Retinal pigment epithelial cell (primary cell): Measurements from ENCODE around the gene CIAO2B.
"Not testable (repeated sequence)": the region's sequence is repeated elsewhere in the genome, so short reads cannot be mapped to it uniquely, and the experiment has no call there.

Experiments
- DNase-seq: peaks from one replicate; pipeline ENCODE4 v3.0.0-alpha.2; 2010; ENCODE audit warnings: low read depth
- H3K4me3 ChIP-seq: 2 replicates; pipeline ENCODE4 v1.5.1; 2011; ENCODE audit warnings: mild to moderate bottlenecking, low read length, control low read depth, moderate library complexity
- TF ChIP-seq, protein P1 (sequence below): conservative IDR thresholded peaks from 2 replicates; pipeline ENCODE4 v1.5.1; 2011; ENCODE audit warnings: low read depth, low read length, control low read depth, inconsistent platforms

The CIAO2B gene

DNA sequence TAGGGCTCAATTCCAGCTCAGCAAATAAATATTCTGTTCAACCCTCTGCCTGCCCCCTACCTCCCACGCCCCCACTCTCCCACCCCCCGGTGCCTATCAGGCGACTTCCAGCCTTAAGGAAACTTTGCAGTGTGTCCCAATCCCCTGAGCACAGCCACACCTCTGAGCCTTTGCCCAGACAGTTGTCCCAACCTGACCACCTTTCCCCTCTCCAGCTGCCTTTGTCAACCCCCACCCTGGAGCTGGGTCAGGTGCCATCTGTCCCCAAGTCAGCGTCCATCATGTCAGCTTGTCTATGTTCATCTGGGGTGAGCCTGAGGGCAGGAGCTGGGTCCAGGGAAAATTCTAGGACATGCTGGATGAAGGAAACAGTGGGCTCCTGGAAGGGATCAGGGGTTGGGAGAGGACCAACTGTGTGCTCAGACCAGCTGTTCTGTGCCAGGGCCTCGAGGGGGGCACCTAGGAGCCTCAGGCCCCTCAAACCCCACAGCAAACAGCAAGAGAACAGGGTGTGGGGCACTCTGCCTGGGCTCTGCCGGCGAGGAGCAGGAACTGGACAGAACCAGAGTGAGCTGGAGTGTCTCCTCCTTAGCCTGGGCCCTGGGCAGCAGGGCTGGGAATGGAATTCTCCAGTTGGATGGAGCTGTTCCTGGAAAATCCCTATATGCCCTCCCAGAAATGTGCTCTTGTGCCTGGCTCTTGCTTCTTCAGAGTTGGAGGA, 33.3 kb downstream of the CIAO2B start:
- TF ChIP-seq, protein P1, sequence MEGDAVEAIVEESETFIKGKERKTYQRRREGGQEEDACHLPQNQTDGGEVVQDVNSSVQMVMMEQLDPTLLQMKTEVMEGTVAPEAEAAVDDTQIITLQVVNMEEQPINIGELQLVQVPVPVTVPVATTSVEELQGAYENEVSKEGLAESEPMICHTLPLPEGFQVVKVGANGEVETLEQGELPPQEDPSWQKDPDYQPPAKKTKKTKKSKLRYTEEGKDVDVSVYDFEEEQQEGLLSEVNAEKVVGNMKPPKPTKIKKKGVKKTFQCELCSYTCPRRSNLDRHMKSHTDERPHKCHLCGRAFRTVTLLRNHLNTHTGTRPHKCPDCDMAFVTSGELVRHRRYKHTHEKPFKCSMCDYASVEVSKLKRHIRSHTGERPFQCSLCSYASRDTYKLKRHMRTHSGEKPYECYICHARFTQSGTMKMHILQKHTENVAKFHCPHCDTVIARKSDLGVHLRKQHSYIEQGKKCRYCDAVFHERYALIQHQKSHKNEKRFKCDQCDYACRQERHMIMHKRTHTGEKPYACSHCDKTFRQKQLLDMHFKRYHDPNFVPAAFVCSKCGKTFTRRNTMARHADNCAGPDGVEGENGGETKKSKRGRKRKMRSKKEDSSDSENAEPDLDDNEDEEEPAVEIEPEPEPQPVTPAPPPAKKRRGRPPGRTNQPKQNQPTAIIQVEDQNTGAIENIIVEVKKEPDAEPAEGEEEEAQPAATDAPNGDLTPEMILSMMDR, result no peak
- DNase-seq, result no peak
- no peak overlapping the region for H3K4me3 ChIP-seq

- TF ChIP-seq, protein P1, result no peak
- no peak for DNase-seq
- H3K4me3 ChIP-seq, result no peak overlapping the region
Observed at GRCh38 chr16:66899945-66900710, 34.1 kb downstream of the CIAO2B start.

DNA sequence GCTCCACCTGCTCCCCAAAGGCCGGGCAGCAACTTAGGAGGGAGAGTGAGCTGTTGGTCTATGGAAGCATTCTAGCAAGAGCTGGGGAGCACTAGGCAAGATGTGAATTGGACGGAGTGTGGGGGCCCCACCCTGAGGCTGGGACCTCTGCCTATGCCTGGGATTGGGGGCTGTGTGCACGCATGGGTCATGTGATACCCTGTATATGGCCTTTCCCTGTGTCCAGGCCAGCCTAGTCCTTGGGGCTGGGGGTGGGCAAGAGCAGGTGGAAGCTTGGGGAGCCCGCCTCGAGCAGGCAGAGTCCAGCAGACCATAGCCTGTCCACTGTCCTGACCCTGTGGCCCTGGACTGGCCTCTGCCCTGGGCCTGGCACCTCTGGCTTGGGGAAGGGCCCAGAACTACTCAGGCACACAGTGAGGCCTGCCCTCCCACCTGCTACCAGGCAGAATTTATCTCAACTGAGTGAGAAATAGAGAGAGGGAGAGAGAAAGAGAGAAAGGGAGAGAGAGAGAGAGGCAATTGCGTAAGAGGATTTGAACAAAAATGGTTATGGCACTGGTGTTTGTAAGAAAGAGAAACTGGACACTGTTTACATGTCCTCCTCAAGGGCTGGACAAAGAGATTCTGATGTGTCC, 34.8 kb downstream of the CIAO2B start:
- no peak for DNase-seq
- TF ChIP-seq, protein P1, result no peak

GRCh38 chr16:66898933-66899309, 35.3 kb downstream of the CIAO2B start:
- TF ChIP-seq, protein P1, result no peak
- H3K4me3 ChIP-seq, result no peak overlapping the region
- DNase-seq, result no peak

More for the DNA sequence above, 34.8 kb downstream of the CIAO2B start:
- no peak overlapping the region for H3K4me3 ChIP-seq

DNA sequence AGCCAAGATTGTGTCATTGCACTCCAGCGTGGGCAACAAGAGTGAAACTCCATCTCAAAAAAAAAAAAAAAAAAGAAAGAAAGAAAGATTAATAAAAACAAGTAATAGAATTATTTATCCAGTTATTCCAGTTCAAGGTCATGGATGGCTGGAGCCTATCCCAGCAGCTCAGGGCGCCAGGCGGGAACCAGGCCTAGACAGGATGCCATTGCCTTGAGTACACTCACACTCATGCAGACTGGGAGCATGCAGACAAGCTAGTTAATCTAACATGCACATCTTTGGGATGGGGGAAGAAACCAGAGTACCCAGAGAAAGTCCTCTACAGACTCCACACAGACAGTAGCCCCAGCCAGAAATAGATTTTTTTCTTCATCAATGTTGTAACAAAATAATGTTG, 36.0 kb downstream of the CIAO2B start:
- no peak for DNase-seq
- TF ChIP-seq, protein P1, result no peak
- H3K4me3 ChIP-seq, result no peak overlapping the region

DNA sequence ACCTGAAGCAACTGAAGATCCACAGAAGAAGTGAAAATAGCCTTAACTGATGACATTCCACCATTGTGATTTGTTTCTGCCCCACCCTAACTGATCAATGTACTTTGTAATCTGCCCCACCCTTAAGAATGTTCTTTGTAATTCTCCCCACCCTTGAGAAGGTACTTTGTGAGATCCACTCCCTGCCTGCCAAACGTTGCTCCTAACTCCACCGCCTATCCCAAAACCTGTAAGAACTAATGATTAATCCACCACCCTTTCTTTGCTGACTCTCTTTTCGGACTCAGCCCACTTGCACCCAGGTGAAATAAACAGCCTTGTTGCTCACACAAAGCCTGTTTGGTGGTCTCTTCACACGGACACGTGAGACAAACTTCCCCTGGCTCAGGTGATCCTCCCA, 37.5 kb downstream of the CIAO2B start:
- H3K4me3 ChIP-seq, DNase-seq: not testable (repeated sequence)

- DNase-seq, result no peak
- TF ChIP-seq, protein P1, result no peak
- H3K4me3 ChIP-seq, result no peak overlapping the region
Observed at GRCh38 chr16:66895999-66896398, 38.2 kb downstream of the CIAO2B start.
